Frontal cortex (tissue), 4 donors: ENCODE data around the gene ANKH. TPM values are rescaled to one million over a fixed set of nuclear protein-coding genes. Genes with fewer than 3 reads are reported as not detected.
"Not testable (repeated sequence)": the region's sequence is repeated elsewhere in the genome, so short reads cannot be mapped to it uniquely, and the experiment has no call there.

Experiments used
- DNase-seq, 2 donors: peaks; one replicate each; pipeline ENCODE4 v3.0.0; 2012; ENCODE audit warnings: low spot score in 2 of 2
- FAIRE-seq: peaks from 2 replicates; lab custom pipeline; 2012; peaks lifted over from hg19 to GRCh38; lab: Jason Lieb, UNC
- total RNA-seq: library from RNA; depleted of rRNA; stranded (reverse); fragments of >200 nt; gene quantifications from one replicate; pipeline ENCODE4 v1.2.3, GENCODE V29; 2014
- donor health status: control.
- donor health status: control.
- donor health status: control.

ANKH gene
- 62.8 TPM for total RNA-seq

GRCh38 chr5:14871214-14872069, at the start of gene ANKH:
Gene ANKH, minus strand, starts transcription at chr5:14871778. Its CDS starts 331 bp downstream, at chr5:14871447.
- no peak for FAIRE-seq
- DNase-seq = peak; percentile 81 to 87

DNA sequence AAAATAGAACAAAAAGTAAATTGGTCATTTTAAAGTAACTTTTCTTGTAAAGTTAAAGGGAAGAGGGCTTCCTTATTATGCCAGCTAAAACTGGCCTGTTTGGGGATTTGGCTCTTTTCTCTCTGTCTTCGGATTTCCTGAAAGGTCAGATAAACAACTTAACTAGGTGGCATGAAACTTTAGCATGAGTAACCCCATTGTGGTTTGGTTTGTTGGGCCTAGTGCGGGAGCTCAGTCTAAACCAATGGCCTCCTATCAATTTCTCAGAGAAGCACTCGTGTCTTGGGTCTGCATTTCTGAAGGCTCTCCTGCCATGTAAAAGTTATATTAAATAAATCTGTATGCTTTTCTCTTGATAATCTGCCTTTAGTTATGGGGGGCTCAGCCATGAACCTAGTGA, 48.5 kb upstream of the ANKH start:
- FAIRE-seq = no peak
- DNase-seq = no peak

DNA sequence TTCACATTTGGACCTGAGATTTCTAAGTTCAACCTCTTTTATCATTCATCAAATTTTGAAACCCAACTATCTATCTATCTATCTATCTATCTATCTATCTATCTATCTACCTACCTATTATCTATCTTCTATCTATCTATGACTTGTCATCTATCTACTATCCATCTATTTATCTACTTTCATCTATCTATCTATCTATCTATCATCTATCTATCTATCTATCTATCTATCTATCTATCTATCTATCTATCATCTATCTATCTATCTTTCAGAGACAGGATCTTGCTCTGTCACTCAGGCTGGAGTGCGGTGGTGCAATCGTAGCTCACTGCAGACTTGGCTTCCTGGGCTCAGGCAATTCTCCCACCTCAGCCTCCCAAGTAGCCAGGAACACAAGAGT, 47.5 kb upstream of the ANKH start:
- DNase-seq, FAIRE-seq: not testable (repeated sequence)

DNA sequence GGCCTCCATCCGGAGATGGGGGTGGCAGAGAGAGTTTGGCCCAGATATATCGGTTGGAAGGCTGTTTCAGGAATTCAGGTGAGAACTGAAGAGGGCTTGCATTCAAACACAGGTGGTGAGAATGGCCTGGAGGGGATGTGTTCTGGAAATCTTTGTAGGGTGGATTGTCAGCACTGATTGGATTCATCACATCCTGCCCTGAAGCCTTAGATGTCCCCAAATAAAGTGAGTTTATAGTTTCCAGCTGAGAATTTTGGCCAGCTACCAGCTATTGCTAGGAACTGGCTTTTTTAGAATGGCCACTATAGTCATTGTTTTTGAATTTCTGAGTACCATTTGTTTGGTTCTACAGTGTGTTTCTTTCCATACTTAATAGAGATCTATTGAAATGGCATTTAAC, 46.1 kb upstream of the ANKH start:
- FAIRE-seq = no peak
- no peak for DNase-seq

DNA sequence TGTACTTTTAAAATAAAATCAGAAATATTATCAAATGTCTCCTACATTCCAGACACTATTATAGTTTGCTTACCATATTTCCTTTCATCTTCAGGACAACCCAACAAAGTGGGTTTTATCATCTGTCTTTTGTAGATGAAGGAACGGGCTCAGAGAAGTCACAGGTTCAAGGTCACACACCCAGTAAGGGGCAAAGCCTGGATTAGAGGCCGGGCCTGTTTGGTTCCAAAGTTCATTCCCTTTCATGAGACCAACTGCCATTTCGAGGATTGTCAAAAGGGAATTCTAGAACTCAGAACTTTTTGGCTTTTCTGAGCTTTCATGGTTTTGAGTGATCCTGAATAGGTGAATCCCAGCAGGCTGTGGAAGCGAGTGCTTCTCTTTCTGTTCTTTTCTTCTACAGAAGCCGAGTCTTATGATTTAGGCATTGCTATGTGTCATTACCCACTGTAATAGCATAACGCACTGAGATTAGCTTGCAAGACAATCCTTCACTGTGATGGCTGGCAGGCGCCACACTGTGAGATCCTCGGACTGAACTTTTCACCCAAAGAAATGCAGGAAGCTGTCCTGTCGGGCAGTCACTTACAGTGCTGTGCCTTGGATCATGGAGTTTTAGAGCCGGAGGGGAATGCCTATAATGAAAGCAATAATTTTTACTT, 43.8 kb upstream of the ANKH start:
- no peak for FAIRE-seq
- DNase-seq = no peak

DNA sequence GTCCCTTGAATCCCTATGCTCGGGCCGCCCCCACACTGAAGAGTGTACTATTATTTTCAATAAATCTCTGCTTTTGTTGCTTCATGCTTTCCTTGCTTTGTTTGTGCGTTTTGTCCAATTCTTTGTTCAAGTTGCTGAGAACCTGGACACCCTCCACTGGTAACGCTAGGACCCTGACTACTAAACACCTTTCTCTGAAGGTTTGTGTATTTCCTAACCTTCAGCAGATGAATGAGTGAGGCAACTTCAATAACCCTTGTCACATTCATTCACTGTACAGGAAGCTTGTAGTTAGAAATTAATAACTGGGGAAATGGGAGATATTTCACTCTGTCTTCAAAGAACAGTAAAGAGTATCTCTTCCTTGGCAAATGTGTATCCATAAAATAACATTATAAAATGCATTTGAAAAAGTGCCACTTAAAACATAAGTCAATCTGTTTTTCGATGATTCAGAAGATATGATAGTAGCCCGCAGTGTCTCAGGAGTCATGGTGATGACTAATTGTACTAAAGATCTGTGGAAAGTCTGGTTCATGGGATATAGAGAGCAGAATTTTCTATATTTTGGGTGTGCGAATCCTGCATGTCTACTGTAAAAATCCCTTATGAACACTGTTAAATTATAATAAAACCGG, 43.2 kb upstream of the ANKH start:
- no peak for DNase-seq
- no peak for FAIRE-seq

- DNase-seq (no peak), FAIRE-seq (no peak)
These were observed 42.6 kb upstream of the ANKH start for GRCh38 chr5:14914193-14914592.

- no peak for DNase-seq
- FAIRE-seq = no peak
These were observed 41.5 kb upstream of the ANKH start for GRCh38 chr5:14913096-14913495.

GRCh38 chr5:14912206-14912605, 40.6 kb upstream of the ANKH start:
- DNase-seq (no peak), FAIRE-seq (no peak)

GRCh38 chr5:14909369-14909768, 37.8 kb upstream of the ANKH start:
- no peak for FAIRE-seq
- DNase-seq = no peak

- DNase-seq (no peak), FAIRE-seq (no peak)
These were observed 36.6 kb upstream of the ANKH start for GRCh38 chr5:14908172-14908571.

- FAIRE-seq = no peak
These were observed 35.0 kb upstream of the ANKH start for GRCh38 chr5:14906628-14907027.

GRCh38 chr5:14902826-14903560, 31.4 kb upstream of the ANKH start:
- DNase-seq (no peak), FAIRE-seq (no peak)

More at GRCh38 chr5:14906628-14907027, 35.0 kb upstream of the ANKH start:
- DNase-seq = no peak

GRCh38 chr5:14901462-14902051, 30.0 kb upstream of the ANKH start:
- FAIRE-seq = no peak
- no peak for DNase-seq

- peak in 1 of 2 donors; percentile 28 for DNase-seq
- FAIRE-seq = no peak
These were observed 29.3 kb upstream of the ANKH start for GRCh38 chr5:14900693-14901461.

DNA sequence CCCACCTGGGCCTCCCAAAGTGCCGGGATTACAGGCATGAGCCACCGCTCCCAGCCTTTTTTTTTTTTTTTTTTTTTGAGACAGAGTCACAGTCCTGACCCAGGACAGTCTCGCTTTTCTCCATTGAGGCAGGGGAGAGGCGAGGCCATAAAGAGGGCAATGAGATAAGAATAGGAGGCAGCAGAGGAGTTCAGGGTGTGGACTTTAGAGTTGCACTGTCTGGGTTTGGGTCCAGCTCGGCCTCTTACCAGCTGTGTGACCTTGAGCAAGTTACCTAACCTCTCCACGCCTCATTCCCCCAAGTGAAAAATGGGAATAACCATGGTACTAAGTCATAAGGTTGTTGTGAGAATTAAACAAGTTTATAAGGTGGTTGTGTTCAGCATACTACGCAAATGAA, 24.6 kb upstream of the ANKH start:
- DNase-seq = no peak
- no peak for FAIRE-seq

DNA sequence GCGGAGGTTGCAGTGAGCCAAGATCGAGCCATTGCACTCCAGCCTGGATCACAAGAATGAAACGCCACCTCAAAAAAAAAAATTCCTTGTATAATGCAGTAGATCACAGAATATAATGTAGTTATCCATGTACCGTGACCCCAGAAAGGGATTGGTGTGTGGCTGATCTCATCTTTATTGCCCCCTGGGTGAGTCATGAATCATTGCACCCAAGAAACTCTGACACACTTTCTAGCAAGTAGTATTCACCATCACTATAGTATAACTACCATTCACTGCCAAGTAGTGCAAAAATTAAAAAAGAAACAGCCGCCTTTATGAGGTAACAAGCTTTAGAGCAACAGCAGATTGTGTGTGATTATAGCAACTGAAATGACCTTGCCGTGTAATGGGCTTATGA, 23.7 kb upstream of the ANKH start:
- no peak for FAIRE-seq
- no peak for DNase-seq

DNA sequence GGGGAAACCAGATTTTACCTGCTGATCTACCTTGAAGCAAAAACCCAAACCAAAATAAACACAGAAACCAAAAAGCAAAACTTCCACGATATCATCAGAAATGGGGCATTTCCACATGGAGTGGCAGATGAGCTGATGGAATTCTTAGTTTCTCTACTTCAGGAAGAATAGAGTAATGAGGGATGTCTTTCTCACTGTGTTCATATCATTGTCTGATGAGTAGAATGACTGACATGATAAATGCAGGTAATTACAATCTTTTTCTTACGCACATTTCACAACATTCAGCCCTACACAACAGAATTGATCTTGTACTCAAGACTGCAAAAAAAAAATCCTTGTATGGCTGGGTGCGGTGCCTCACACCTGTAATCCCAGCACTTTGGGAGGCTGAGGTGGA, 23.2 kb upstream of the ANKH start:
- DNase-seq = no peak
- FAIRE-seq = no peak

DNA sequence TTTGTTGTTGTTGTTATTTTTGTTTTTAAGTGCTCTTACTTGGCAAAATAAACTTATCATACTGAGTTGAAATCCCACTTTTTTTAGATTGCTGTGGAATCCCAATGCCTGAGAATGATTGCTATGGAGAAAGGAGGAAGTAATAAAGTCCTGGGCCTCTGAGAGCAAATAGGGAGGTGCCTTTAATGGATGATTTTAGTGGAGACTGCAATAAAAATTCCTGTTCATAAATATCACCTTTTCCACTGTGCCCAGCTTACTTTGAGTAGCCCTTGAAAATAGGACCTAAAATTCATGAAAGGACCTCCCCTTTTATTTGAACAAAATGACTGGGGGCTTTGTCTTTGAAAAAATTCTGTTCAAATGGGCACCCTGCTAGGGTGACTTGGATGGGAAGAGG, 21.8 kb upstream of the ANKH start:
- FAIRE-seq (no peak), DNase-seq (no peak)
